SW 1271 (cell line): ENCODE measurements around the gene DLX2.
A peak's percentile ranks its signal among the peaks of the same experiment; 100 is the strongest.
"Not testable (repeated sequence)": the region's sequence is repeated elsewhere in the genome, so short reads cannot be mapped to it uniquely, and the experiment has no call there.

ENCODE experiments used
- DNase-seq, 2 experiments: peaks; one replicate each; lab custom pipeline; 2025; lab: John Stamatoyannopoulos, UW

Gene DLX2

GRCh38 chr2:172102391-172103359, at the start of gene DLX2:
Gene DLX2, minus strand, starts transcription at chr2:172102900. Its CDS starts 362 bp downstream, at chr2:172102538.
- peak; percentile 94 to 97 for DNase-seq

DNA sequence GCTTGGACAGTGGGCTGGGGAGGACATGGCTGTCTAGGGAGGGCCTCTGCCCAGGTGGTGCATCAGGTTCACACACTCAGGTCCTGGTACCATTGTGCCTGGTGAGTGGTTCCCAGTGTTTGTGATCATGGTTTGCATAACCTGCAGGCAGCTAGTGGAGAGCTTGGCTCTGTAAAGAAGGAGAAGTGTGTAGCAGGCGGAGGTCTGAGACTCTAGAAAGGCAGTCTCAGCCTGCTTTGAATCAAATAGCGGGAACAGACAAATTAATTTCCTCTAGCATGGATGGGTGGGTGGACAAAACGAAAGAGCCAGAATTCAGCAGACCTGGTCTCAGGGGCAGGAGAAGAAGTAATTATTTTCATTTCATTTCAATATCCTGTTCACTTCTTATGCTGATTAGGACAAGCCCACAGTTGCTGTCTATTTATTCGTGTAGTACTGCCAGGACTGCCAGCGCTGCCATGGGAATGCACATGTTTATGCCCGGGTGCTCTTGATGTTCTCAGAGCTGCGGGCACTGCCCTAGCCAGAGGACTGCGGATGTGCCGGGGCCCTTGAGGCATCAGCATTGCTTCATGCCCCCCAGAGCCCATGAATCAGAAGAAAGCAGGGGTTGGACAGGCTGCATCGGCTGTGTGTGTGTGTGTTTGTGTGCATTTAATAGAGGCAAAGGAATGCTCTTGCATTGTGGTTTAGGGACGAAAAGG, 45.4 kb upstream of the DLX2 start:
- no peak for DNase-seq

DNA sequence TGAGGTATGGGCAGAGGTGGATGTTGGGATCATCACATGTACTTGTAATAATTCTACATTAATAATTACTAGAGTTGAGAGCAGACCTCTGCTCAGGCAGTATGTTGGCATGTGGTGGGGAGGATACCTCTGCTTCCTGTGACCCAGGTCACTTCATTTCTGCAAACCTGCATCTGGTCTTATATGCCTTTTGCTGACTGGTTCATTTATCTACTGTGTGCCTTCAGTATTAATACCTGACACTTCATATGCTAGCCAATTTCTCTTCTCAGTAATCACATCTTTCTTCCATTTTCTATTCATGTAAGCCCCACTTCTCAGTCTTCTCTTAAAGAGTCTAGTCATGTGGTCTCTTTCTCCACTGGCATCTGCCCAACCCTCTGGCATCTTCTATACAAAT, 41.1 kb upstream of the DLX2 start:
- no peak for DNase-seq

GRCh38 chr2:172138727-172139126, 36.0 kb upstream of the DLX2 start:
- not testable (repeated sequence) for DNase-seq

DNA sequence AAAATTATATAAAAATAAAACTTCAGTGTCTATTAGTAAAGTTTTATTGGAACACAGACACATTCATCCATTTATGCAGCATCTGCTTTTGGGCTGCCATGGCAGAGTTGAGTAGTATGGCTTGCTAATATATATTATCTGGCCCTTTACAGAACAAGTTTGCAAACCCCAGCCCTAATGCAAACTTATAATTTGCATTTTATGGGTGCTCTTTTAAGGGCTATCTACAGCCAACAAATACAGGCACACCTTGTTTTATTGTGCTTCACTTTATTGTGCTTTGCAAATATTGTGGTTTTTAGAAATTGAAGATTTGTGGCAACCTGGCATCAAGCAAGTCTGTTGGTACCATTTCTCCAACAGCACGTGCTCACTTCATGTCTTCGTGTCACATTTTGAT, 35.2 kb upstream of the DLX2 start:
- DNase-seq = no peak

DNA sequence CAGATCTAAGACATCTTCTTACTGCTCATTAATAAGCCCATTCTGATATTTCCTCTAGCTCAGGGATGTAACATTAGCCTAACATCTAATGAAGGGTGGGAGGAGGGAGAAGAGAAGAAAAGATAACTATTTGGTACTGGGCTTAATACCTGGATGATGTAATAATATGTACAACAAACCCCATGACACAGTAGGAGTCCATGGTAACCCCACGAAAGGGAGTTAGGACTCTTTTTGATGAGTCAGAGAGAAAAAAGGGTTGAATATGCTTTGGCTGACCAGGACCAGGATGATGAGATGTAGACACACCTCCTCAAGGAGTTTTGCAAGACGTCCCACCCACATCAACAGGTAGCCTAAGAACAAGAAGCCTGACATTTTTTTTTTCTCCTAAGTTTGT, 34.4 kb upstream of the DLX2 start:
- DNase-seq = no peak

- no peak for DNase-seq
Measured at GRCh38 chr2:172135446-172135845, 32.7 kb upstream of the DLX2 start.

GRCh38 chr2:172134270-172134669, 31.6 kb upstream of the DLX2 start:
- DNase-seq = no peak

- DNase-seq = no peak
Measured at GRCh38 chr2:172131713-172132555, 29.2 kb upstream of the DLX2 start.

- DNase-seq = no peak
Measured at GRCh38 chr2:172129404-172129803, 26.7 kb upstream of the DLX2 start.

GRCh38 chr2:172128484-172128883, 25.8 kb upstream of the DLX2 start:
- DNase-seq = no peak

DNA sequence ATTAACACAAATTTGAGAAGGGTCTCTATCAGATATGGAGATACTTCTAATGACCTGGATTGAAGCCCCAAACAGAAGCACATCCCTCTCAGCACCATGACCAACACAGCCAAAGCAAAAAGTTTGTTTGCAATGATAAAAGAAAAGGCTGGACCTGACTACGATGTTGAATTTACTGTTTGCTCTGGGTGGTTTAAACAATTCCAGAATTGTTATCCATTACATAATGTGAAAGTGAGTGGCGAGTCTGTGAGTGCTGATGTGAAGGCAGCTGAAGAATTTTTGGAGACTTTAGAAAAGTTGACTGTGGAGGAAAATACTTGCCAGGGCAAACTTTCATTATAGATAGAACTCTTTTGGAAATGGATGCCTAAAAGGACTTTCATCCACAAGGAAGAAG, 17.4 kb upstream of the DLX2 start:
- no peak for DNase-seq

DNA sequence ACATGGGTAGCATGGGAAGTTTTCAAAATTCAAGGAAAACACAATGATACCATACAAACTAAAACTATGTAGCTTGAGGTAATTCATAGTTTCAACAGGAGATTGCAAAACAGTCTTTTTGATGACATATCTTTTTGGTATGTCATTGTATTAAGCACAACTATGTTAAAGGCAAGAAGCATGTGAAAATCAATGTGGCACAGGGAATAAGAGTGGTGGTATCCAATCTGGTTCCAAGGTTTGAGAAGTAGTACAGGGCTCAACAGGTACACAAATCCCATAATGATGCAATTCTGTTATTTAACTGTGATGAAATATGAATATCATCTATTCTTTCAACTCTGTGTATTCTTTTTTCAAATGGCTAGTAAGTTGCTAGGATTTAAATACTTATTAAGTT, 16.4 kb upstream of the DLX2 start:
- DNase-seq = peak; percentile 4 to 69

- no peak for DNase-seq
Measured at GRCh38 chr2:172116107-172116506, 13.4 kb upstream of the DLX2 start.

GRCh38 chr2:172114579-172114978, 11.9 kb upstream of the DLX2 start:
- no peak for DNase-seq

- not testable (repeated sequence) for DNase-seq
Measured at GRCh38 chr2:172114176-172114575, 11.5 kb upstream of the DLX2 start.

DNA sequence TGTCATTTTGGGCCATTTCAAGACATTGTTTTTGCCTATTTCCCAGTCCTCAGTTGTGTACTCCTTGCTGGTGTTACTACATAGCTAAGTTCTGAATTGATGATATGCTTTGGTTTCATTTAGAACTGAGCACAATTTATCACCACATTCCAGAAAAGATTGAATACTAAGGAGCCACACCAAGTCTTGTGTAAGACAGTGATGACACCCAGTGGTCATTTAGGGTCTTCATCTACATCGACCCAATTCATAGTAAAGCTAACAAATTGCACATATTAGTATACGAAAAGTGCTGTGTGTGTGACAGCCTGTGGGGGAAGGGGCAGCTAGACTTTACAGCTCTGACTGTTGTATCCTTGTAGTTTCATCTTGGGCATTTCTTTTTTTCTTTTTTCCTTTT, 10.9 kb upstream of the DLX2 start:
- peak in 1 of 2 experiments; percentile 63 for DNase-seq

GRCh38 chr2:172109988-172110811, 7.5 kb upstream of the DLX2 start:
- no peak for DNase-seq

DNA sequence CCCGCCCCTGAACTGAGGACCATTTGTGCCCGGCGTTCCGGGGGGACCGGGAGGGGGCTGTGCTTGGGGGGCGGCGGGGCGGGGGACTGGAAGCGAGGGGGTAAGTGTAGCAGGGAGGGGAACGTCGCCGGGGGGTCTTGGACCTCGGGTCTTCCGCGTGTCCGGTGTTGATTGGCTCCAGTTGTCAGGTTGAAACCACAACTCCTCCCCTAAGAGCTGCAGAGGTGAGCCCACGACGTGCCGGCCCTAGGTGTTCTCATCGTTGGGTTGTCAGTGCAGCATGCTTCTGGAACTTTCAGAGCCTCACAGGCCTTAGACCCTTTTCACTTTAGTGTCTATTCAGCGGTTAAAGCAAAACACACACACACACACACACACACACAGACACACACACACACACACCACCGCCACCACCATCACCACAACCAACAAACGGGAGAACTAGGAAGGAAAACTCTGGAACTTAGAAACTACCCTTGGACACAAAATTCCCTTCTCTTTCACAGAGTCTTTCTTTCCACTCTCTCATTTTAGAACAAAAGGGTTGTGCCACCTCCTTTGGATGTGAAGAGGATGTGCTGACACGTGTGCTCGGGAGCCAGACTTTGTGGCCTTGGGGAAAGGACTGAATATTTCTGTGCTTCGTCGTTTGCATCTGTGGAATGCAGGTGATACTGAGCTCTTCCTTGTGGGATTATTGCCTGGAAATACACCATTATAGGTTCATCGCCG, 6.7 kb upstream of the DLX2 start:
- no peak for DNase-seq

GRCh38 chr2:172108587-172108930, 5.9 kb upstream of the DLX2 start:
- DNase-seq = no peak
